ENCODE results near the gene PTPRN2. TPM values are rescaled to one million over a fixed set of nuclear protein-coding genes. Genes with fewer than 3 reads are reported as not detected.

PTPRN2 gene
- total and polyA plus RNA-seq, 7 donors = 3.2 to 7.1 (median 5.5) TPM

- Histone ChIP-seq H3K4me1 (no peaks in the 10 kb centered on the region), H3K36me3 (no peaks in the 10 kb centered on the region), H3K27ac (no peak overlapping the region), H3K9me3 (no peaks in the 10 kb centered on the region), H3K4me3 (no peak overlapping the region), H3K27me3 (peaks cover 0 to 28% (median 1%) of the 10 kb centered on the region in 3 donors)
- peak; percentile 55 for DNase-seq
- intact Hi-C loops (cut with DNase I) = no loop called here
- WGBS, 2 donors = 56 to 80% methylated on average over 11 of the region's 11 CpGs
- TF ChIP-seq POLR2A (IDR thresholded peaks at IDR 0.05) (no peak), CTCF (IDR thresholded peaks at IDR 0.05) (no peak), EP300 (IDR thresholded peaks at IDR 0.05) (no peak), POLR2AphosphoS5 (IDR thresholded peaks at IDR 0.05) (no peak)
Measured at GRCh38 chr7:157676001-157676400, 911.6 kb downstream of the PTPRN2 start.

- 86 to 93% methylated on average over 21 of the region's 21 CpGs for WGBS, 2 donors
- no peak overlapping the region for H3K4me3 ChIP-seq
- intact Hi-C loops (cut with DNase I) = no loop called here
- no peaks in the 10 kb centered on the region for H3K4me1 ChIP-seq
- TF ChIP-seq CTCF (IDR thresholded peaks at IDR 0.05) (no peak), POLR2AphosphoS5 (IDR thresholded peaks at IDR 0.05) (no peak), EP300 (IDR thresholded peaks at IDR 0.05) (no peak), POLR2A (IDR thresholded peaks at IDR 0.05) (no peak)
- H3K9me3 ChIP-seq = no peaks in the 10 kb centered on the region
- H3K27ac ChIP-seq = no peak overlapping the region
- peak; percentile 44 for DNase-seq
- H3K36me3 ChIP-seq = no peaks in the 10 kb centered on the region
- H3K27me3 ChIP-seq = peaks cover 0 to 22% (median 0%) of the 10 kb centered on the region in 3 donors
Measured at GRCh38 chr7:157675427-157675927, 912.1 kb downstream of the PTPRN2 start.

- 86 to 89% methylated on average over 30 of the region's 30 CpGs for WGBS, 2 donors
- H3K4me1 ChIP-seq = no peaks in the 10 kb centered on the region
- DNase-seq = peak; percentile 53
- no peak for TF ChIP-seq POLR2AphosphoS5 (IDR thresholded peaks at IDR 0.05)
- no peak for TF ChIP-seq CTCF (IDR thresholded peaks at IDR 0.05)
- H3K4me3 ChIP-seq = no peak overlapping the region
- peaks cover 0 to 16% (median 0%) of the 10 kb centered on the region in 3 donors for H3K27me3 ChIP-seq
- H3K36me3 ChIP-seq = no peaks in the 10 kb centered on the region
- intact Hi-C loops (cut with DNase I) = no loop called here
- H3K9me3 ChIP-seq = no peaks in the 10 kb centered on the region
- H3K27ac ChIP-seq = no peak overlapping the region
Measured at GRCh38 chr7:157674715-157675426, 912.8 kb downstream of the PTPRN2 start.

GRCh38 chr7:157674027-157674714 lies 913.5 kb downstream of the PTPRN2 start:
- Histone ChIP-seq H3K9me3 (no peaks in the 10 kb centered on the region), H3K27me3 (peaks cover 0 to 10% (median 0%) of the 10 kb centered on the region in 3 donors), H3K27ac (no peak overlapping the region), H3K4me1 (no peaks in the 10 kb centered on the region), H3K4me3 (no peak overlapping the region), H3K36me3 (no peaks in the 10 kb centered on the region)
- WGBS, 2 donors = 86 to 89% methylated on average over 28 of the region's 28 CpGs
- TF ChIP-seq EP300 (IDR thresholded peaks at IDR 0.05) (no peak), POLR2A (IDR thresholded peaks at IDR 0.05) (no peak), POLR2AphosphoS5 (IDR thresholded peaks at IDR 0.05) (no peak), CTCF (IDR thresholded peaks at IDR 0.05) (no peak)
- intact Hi-C loops (cut with DNase I) = no loop called here
- peak; percentile 44 for DNase-seq

Measured in sigmoid colon (tissue), 7 donors.